GM20431 (cell line): Measurements from ENCODE around the gene NAA35.

Experiments used
- in situ Hi-C: fragments of 300-500 bp; cut with MseI, MboI; formaldehyde crosslinking; loops from one replicate; pipeline ENCODE4 v1.15.0; 2020; ENCODE audit warnings: low sequenced_read_pairs; ENCODE audit not compliant: unreplicated experiment

The NAA35 gene

GRCh38 chr9:86021166-86021565 is 80.2 kb downstream of the NAA35 start:
- in situ Hi-C loops: no loop called here

GRCh38 chr9:86022687-86023266 is 81.8 kb downstream of the NAA35 start:
- in situ Hi-C loops: no loop called here

DNA sequence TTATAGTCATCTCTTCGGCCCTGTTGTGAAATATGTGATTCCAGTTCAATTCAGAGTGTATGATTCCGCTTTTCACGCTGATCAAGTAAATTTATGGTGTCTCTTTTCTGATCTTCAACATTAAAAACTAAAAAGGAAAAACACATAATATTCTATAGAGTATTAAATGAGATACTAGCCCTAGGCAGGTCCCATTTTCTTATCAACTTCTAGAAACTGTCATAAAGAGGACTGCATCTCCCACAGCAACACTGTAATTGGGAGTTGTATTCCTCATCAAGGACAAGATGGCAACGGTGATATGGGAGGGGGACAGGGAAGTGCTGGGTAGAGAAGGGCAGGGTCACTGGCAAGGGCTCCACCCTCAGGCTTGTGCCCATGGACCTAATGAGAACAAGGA is 86.8 kb downstream of the NAA35 start:
- in situ Hi-C loops: loop anchor here (25.0 kb wide), 1 partner anchor 160 kb away; no protein-coding TSS in a partner anchor

GRCh38 chr9:86034863-86035734 is 94.2 kb downstream of the NAA35 start:
- in situ Hi-C loops: loop anchor here (25.0 kb wide), 1 partner anchor 152 kb away; no protein-coding TSS in a partner anchor

GRCh38 chr9:86035827-86036440 is 95.0 kb downstream of the NAA35 start:
- in situ Hi-C loops: loop anchor here (25.0 kb wide), 1 partner anchor 151 kb away; no protein-coding TSS in a partner anchor

DNA sequence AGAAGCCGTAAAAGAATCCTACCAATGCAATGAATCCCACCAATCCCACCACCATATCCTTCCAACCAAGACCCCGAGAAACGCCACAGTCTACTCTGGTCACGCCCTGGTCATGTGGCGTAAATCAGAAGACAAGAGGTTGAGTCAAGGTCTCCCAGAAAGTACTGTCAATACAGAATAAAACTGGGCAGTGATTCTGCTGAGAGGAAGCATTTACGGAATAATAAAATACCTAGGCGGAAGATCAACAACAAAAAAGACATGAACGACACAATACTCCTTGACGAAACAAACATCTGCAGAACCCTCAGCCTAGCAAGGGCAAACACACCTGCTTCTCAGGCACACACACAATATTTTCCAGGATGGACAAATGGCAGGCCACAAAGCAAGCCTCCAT is 95.6 kb downstream of the NAA35 start:
- in situ Hi-C loops: loop anchor here (25.0 kb wide), 1 partner anchor 151 kb away; no protein-coding TSS in a partner anchor

GRCh38 chr9:86039991-86040860 is 99.3 kb downstream of the NAA35 start:
- in situ Hi-C loops: loop anchor here (25.0 kb wide), 1 partner anchor 147 kb away; no protein-coding TSS in a partner anchor

DNA sequence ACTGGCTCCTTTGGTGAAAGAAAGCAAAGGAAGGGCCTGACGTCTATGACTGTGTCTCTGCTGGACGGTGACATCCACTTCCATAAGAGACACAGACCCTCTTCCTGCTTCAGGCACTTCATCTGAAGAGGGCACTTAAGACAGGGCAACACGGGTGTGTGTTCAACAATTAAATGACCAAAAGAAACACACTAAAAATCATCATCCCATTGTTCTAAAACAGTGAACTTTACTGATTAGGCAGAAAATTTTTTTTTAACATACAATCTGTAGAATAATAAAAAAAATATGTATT is 99.9 kb downstream of the NAA35 start:
- in situ Hi-C loops: loop anchor here (25.0 kb wide), 1 partner anchor 146 kb away; no protein-coding TSS in a partner anchor

DNA sequence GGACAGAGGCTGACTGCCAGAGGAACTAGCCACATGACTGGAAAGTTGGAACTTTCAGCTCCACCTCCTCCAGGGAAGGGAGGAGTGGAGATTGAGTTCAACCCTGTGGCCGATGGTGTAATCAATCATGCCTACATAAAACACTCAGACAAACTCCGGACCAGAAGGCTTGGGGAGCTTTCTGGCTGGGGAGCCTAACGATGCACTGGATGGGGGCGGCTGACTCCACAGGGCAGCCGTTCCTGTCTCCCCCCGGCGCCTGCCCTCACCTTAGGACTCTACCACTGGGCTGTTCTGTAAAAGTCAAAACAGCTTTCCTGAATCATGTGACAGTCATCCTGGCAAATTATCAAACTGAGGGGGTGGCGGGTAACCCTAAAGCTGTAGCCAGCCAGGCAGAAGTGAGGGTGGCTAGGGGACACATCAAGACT is 100.4 kb downstream of the NAA35 start:
- in situ Hi-C loops: loop anchor here (25.0 kb wide), 1 partner anchor 146 kb away; no protein-coding TSS in a partner anchor

DNA sequence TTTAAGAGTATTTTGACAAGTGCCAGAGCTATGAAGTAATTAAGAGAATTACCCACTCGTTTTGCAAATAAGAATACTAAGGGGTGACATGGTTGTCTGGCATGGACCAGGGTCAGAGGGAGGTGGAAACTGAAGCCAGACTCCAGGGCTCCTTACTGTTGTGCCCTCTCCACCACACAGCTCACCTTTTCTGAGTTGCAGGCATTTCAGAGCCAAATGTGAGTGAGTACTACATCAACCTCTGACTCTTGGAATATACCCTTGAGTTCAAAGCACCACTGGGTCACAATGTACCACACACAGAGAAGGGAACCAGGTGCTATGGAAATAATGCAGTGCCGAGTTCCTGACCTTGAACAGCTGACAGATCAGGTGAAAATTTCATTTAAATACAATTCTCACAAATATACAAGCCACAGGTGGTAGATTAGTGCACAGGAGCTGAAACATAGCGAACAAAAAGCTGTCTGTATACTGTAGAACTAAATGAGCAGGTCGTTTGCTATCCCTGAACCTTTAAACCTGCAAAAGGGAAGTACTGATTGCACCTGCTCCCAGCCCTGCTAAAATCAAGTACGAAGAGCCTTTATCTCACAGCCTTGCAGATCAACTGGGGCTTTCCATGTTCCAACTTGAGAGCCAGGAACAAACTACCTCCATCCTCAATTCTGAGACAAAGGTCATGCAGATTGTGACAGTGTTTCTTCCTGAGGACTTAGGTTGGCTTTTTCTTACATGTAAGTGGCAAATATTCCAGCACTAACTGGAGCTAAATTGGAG is 101.4 kb downstream of the NAA35 start:
- in situ Hi-C loops: loop anchor here (25.0 kb wide), 1 partner anchor 145 kb away; no protein-coding TSS in a partner anchor

- in situ Hi-C loops: loop anchor here (25.0 kb wide), 1 partner anchor 144 kb away; no protein-coding TSS in a partner anchor
Observed at GRCh38 chr9:86043586-86043985, 102.6 kb downstream of the NAA35 start.

- in situ Hi-C loops: loop anchor here (25.0 kb wide), 1 partner anchor 143 kb away; no protein-coding TSS in a partner anchor
Observed at GRCh38 chr9:86043999-86044398, 103.1 kb downstream of the NAA35 start.

- in situ Hi-C loops: loop anchor here (25.0 kb wide), 1 partner anchor 142 kb away; no protein-coding TSS in a partner anchor
Observed at GRCh38 chr9:86045654-86046053, 104.7 kb downstream of the NAA35 start.

GRCh38 chr9:86046071-86046636 is 105.2 kb downstream of the NAA35 start:
- in situ Hi-C loops: loop anchor here (25.0 kb wide), 1 partner anchor 141 kb away; no protein-coding TSS in a partner anchor

GRCh38 chr9:86046930-86047341 is 106.0 kb downstream of the NAA35 start:
- in situ Hi-C loops: loop anchor here (25.0 kb wide), 1 partner anchor 140 kb away; no protein-coding TSS in a partner anchor

DNA sequence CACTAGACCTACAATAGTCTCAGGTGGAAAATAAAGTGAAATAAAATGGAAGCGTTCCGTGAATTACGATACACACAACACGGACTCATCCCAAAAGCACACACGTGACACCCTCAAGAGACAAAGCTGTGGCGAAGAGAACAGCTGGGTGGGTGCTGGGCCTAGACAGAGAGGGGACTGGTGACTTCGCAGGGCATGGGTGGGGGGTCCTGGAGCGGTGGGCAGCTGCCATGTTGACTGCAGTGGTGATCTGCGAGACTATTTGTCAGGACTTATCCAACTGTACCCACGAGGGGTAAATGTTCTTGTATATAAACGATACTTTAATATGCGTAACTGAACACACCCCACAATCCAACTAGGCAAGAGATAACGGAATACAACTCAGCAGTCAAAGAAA is 106.4 kb downstream of the NAA35 start:
- in situ Hi-C loops: loop anchor here (25.0 kb wide), 1 partner anchor 140 kb away; no protein-coding TSS in a partner anchor

- in situ Hi-C loops: loop anchor here (25.0 kb wide), 1 partner anchor 139 kb away; no protein-coding TSS in a partner anchor
Observed at GRCh38 chr9:86048018-86048742, 107.2 kb downstream of the NAA35 start.
